T47D (cell line): ENCODE results near the gene DLD.
"Not testable (repeated sequence)": the region's sequence is repeated elsewhere in the genome, so short reads cannot be mapped to it uniquely, and the experiment has no call there.

ENCODE experiments used
- DNase-seq, 2 experiments: peaks; one replicate each; pipeline versions ENCODE4 v3.0.0 to v3.0.0-alpha.2; 2011 to 2012; ENCODE audit warnings: low read depth in 1 of 2, low spot score in 1 of 2
- JUND ChIP-seq: IDR thresholded peaks from 2 replicates; pipeline ENCODE4 v1.6.1; 2012; ENCODE audit warnings: low read depth
- in situ Hi-C: cut with HindIII; loops from 2 replicates; pipeline ENCODE4 v1.10.0; 2016; ENCODE audit warnings: low sequenced_read_pairs, low pct_unique_long_range_greater_than_20kb

Gene DLD

GRCh38 chr7:107879400-107880035, 11.5 kb upstream of the DLD start:
- peak; percentile 20 to 62 for DNase-seq
- in situ Hi-C loops: no loop called here
- no peak for TF ChIP-seq JUND

- no peak for TF ChIP-seq JUND
- in situ Hi-C loops: no loop called here
- DNase-seq: no peak
Observed at GRCh38 chr7:107882766-107883165, 8.2 kb upstream of the DLD start.

- no peak for DNase-seq
- TF ChIP-seq JUND: no peak
- in situ Hi-C loops: no loop called here
Observed at GRCh38 chr7:107884066-107884818, 6.7 kb upstream of the DLD start.

- in situ Hi-C loops, DNase-seq: not testable (repeated sequence)
Observed at GRCh38 chr7:107887827-107888226, 3.2 kb upstream of the DLD start.

GRCh38 chr7:107889992-107890391, 991 bp upstream of the DLD start:
- TF ChIP-seq JUND: no peak
- DNase-seq: no peak
- in situ Hi-C loops: no loop called here

GRCh38 chr7:107890493-107890961, 456 bp upstream of the DLD start:
- in situ Hi-C loops: no loop called here
- no peak for DNase-seq
- no peak for TF ChIP-seq JUND

GRCh38 chr7:107891636-107892366, 818 bp downstream of the DLD start:
- in situ Hi-C loops: no loop called here

GRCh38 chr7:107892367-107892741, 1.4 kb downstream of the DLD start:
- DNase-seq, in situ Hi-C loops: not testable (repeated sequence)

More at GRCh38 chr7:107891636-107892366, 818 bp downstream of the DLD start:
- no peak for TF ChIP-seq JUND
- DNase-seq: no peak

GRCh38 chr7:107898997-107899594, 8.1 kb downstream of the DLD start:
- no peak for DNase-seq
- in situ Hi-C loops: no loop called here
- TF ChIP-seq JUND: no peak

- DNase-seq: no peak
- no peak for TF ChIP-seq JUND
- in situ Hi-C loops: no loop called here
Observed at GRCh38 chr7:107900496-107901015, 9.6 kb downstream of the DLD start.

GRCh38 chr7:107902381-107902780, 11.4 kb downstream of the DLD start:
- in situ Hi-C loops: no loop called here
- no peak for TF ChIP-seq JUND
- DNase-seq: no peak

GRCh38 chr7:107907790-107908189, 16.8 kb downstream of the DLD start:
- DNase-seq: no peak
- in situ Hi-C loops: no loop called here
- no peak for TF ChIP-seq JUND
